ENCODE data around the gene ACTR6.

GRCh38 chr12:100266835-100267602 lies 66.4 kb downstream of the ACTR6 start, which contains the start of the genes DEPDC4 and SCYL2:
- TF ChIP-seq CTCF (conservative IDR thresholded peaks at IDR 0.05 in 1 of 2, IDR thresholded peaks at IDR 0.05 in 1 of 2; ENCODE audit: low read depth in 1 of 2, low read length in 2 of 2) (no peak), EZH2 (IDR thresholded peaks at IDR 0.05; ENCODE audit: low read length, missing control alignments) (no peak)
